ENCODE data around the gene GGNBP2. TPM values are rescaled to one million over a fixed set of nuclear protein-coding genes. Genes with fewer than 3 reads are reported as not detected.
"Not testable (repeated sequence)": the region's sequence is repeated elsewhere in the genome, so short reads cannot be mapped to it uniquely, and the experiment has no call there.

GGNBP2 gene
- 29.0 and 37.3 TPM in 2 replicates for total RNA-seq

- peak; percentile 96 to 97 for DNase-seq (ENCODE audit: low read depth in 2 of 2)
Measured at GRCh38 chr17:36544307-36545076, at the start of gene GGNBP2. GGNBP2 (plus strand) TSS chr17:36544919; CDS start chr17:36545725, 806 bp downstream.

GRCh38 chr17:36495076-36495578, 49.6 kb upstream of the GGNBP2 start:
- no peak for DNase-seq (ENCODE audit: low read depth in 2 of 2)

GRCh38 chr17:36496018-36496789, 48.5 kb upstream of the GGNBP2 start:
- DNase-seq (ENCODE audit: low read depth in 2 of 2), result no peak

GRCh38 chr17:36498155-36498554, 46.6 kb upstream of the GGNBP2 start:
- no peak for DNase-seq (ENCODE audit: low read depth in 2 of 2)

- no peak for DNase-seq (ENCODE audit: low read depth in 2 of 2)
Measured at GRCh38 chr17:36498560-36499300, 46.0 kb upstream of the GGNBP2 start.

- no peak for DNase-seq (ENCODE audit: low read depth in 2 of 2)
Measured at GRCh38 chr17:36500745-36501225, 43.9 kb upstream of the GGNBP2 start.

- DNase-seq (ENCODE audit: low read depth in 2 of 2), result no peak
Measured at GRCh38 chr17:36501351-36501750, 43.4 kb upstream of the GGNBP2 start.

GRCh38 chr17:36501963-36502362, 42.8 kb upstream of the GGNBP2 start:
- DNase-seq (ENCODE audit: low read depth in 2 of 2), result no peak

- DNase-seq (ENCODE audit: low read depth in 2 of 2), result no peak
Measured at GRCh38 chr17:36503456-36504155, 41.1 kb upstream of the GGNBP2 start.

- no peak for DNase-seq (ENCODE audit: low read depth in 2 of 2)
Measured at GRCh38 chr17:36504156-36504545, 40.6 kb upstream of the GGNBP2 start.

- DNase-seq (ENCODE audit: low read depth in 2 of 2), result no peak
Measured at GRCh38 chr17:36505171-36505570, 39.5 kb upstream of the GGNBP2 start.

GRCh38 chr17:36506249-36506826, 38.4 kb upstream of the GGNBP2 start:
- DNase-seq (ENCODE audit: low read depth in 2 of 2), result no peak

- no peak for DNase-seq (ENCODE audit: low read depth in 2 of 2)
Measured at GRCh38 chr17:36506831-36507230, 37.9 kb upstream of the GGNBP2 start.

- no peak for DNase-seq (ENCODE audit: low read depth in 2 of 2)
Measured at GRCh38 chr17:36507266-36507665, 37.5 kb upstream of the GGNBP2 start.

- DNase-seq (ENCODE audit: low read depth in 2 of 2), result not testable (repeated sequence)
Measured at GRCh38 chr17:36508439-36508838, 36.3 kb upstream of the GGNBP2 start.

- DNase-seq (ENCODE audit: low read depth in 2 of 2), result no peak
Measured at GRCh38 chr17:36509272-36509985, 35.3 kb upstream of the GGNBP2 start.

- no peak for DNase-seq (ENCODE audit: low read depth in 2 of 2)
Measured at GRCh38 chr17:36510636-36511035, 34.1 kb upstream of the GGNBP2 start.

GRCh38 chr17:36511216-36511615, 33.5 kb upstream of the GGNBP2 start:
- DNase-seq (ENCODE audit: low read depth in 2 of 2), result no peak

- DNase-seq (ENCODE audit: low read depth in 2 of 2), result no peak
Measured at GRCh38 chr17:36512641-36513040, 32.1 kb upstream of the GGNBP2 start.

GRCh38 chr17:36514856-36515255, 29.9 kb upstream of the GGNBP2 start:
- DNase-seq (ENCODE audit: low read depth in 2 of 2), result no peak

All from lung microvascular endothelial cell (primary cell).